GM12892 (cell line): ENCODE data around the gene CABCOCO1.

Experiments
- POLR2A ChIP-seq: IDR thresholded peaks from 2 replicates; pipeline ENCODE4 v1.6.1; 2011; ENCODE audit warnings: low read depth, low read length, control low read depth
- POLR2AphosphoS5 ChIP-seq: IDR thresholded peaks from 2 replicates; pipeline ENCODE4 v1.6.1; 2011; ENCODE audit warnings: low read depth, low read length, control low read depth
- TAF1 ChIP-seq: IDR thresholded peaks from 2 replicates; pipeline ENCODE4 v1.6.1; 2011; ENCODE audit warnings: low read depth, mild to moderate bottlenecking, control low read depth, low read length, borderline replicate concordance

DNA sequence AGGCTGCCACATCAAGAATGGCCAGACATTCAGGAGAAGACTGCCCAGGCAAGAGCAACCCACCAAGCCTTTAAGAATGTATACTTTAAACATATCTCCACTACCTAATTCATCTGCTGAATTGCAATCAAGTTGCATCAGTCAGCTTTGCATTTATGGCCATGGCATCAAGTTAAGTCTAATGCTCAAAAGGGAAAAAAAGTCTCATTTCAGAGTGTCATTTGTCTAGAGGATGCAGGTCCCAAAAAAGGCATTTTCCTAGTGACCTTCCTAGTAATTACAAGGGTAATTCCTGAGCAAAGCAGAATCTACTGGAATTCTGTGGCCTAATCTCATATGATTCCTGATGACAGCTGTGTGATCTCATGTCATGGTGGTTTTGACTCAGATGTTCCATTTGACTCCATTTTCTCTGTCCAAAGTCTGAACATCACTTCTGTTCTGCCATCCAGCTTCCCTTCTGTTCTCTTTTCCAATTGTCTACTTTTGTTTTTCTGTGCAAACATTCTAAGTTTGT lies 7.3 kb upstream of the CABCOCO1 start:
- TF ChIP-seq TAF1, result no peak
- TF ChIP-seq POLR2A, result no peak
- TF ChIP-seq POLR2AphosphoS5, result no peak
